Endothelial cell of umbilical vein (primary cell): ENCODE results near the gene MYRIP. TPM values are rescaled to one million over a fixed set of nuclear protein-coding genes. Genes with fewer than 3 reads are reported as not detected.

Experiments
- BruUV-seq: library from RNA; stranded (reverse); fragments of 400-500 nt; replicated peaks from 2 replicates; lab custom pipeline; 2021; lab: Mats Ljungman, UMichigan
- CTCF ChIA-PET: fragments of 300-600, 350-600 bp; sonication (Branson Sonifier 250); formaldehyde crosslinking; loops from one replicate; lab custom pipeline; 2021; ENCODE audit warnings: antibody characterized with exemption, inconsistent platforms; lab: Charles Lee
- POLR2A ChIA-PET: fragments of 300-600, 350-600 bp; sonication (Branson Sonifier 250); formaldehyde crosslinking; loops from one replicate; lab custom pipeline; 2021; ENCODE audit warnings: antibody characterized with exemption, inconsistent platforms; lab: Charles Lee
- DNase-seq: peaks from one replicate; pipeline ENCODE4 v3.0.0-alpha.2; 2011; ENCODE audit warnings: low read depth, low spot score
- FAIRE-seq: peaks from 2 replicates; lab custom pipeline; 2011; peaks lifted over from hg19 to GRCh38; lab: Jason Lieb, UNC
- H2AFZ ChIP-seq: 2 replicates; pipeline ENCODE4 v1.6.0; 2012; ENCODE audit warnings: low read depth, low read length, control low read depth, inconsistent platforms
- H3K27ac ChIP-seq: 2 replicates; pipeline ENCODE4 v1.5.1; 2011; ENCODE audit warnings: low read depth, mild to moderate bottlenecking, control low read depth, low read length, moderate library complexity; ENCODE audit not compliant: insufficient read depth
- H3K27me3 ChIP-seq, 2 experiments: 2 replicates each; pipeline versions ENCODE4 v1.6.0 to v1.6.1; 2011; ENCODE audit warnings: low read length in 2 of 2, mixed read lengths in 1 of 2; ENCODE audit not compliant: control insufficient read depth in 2 of 2, insufficient read depth in 2 of 2
- H3K36me3 ChIP-seq, 2 experiments: 2 replicates in 1 of 2; 3 replicates in 1 of 2; pipeline ENCODE4 v1.5.1; 2011; ENCODE audit warnings: low read length in 2 of 2, mild to moderate bottlenecking in 1 of 2, moderate library complexity in 1 of 2; ENCODE audit not compliant: control insufficient read depth in 2 of 2, insufficient read depth in 2 of 2; ENCODE audit errors: extremely low read depth in 1 of 2
- H3K4me1 ChIP-seq: 3 replicates; pipeline ENCODE4 v1.5.1; 2011; ENCODE audit warnings: mild to moderate bottlenecking, low read length; ENCODE audit not compliant: control insufficient read depth, insufficient read depth; ENCODE audit errors: extremely low read depth
- H3K4me2 ChIP-seq: 2 replicates; pipeline ENCODE4 v1.6.1; 2011; ENCODE audit warnings: low read length, control low read depth, mixed read lengths; ENCODE audit not compliant: insufficient read depth
- H3K4me3 ChIP-seq, 3 experiments: fragments of 200-600 bp in 1 of 3; sonication (generic), shearing (Covaris generic) in 1 of 3; replicated peaks in 1 of 3; 2 replicates each; pipeline ENCODE4 v1.5.1; 2011 to 2016; ENCODE audit warnings: control low read depth in 3 of 3, low read length in 3 of 3, mild to moderate bottlenecking in 2 of 3, inconsistent platforms in 1 of 3, low read depth in 1 of 3, moderate library complexity in 1 of 3; ENCODE audit not compliant: insufficient read depth in 1 of 3
- H3K79me2 ChIP-seq: 2 replicates; pipeline ENCODE4 v1.6.0; 2012; ENCODE audit warnings: low read length, inconsistent platforms; ENCODE audit not compliant: control insufficient read depth, insufficient read depth
- H3K9ac ChIP-seq: replicated peaks from 2 replicates; pipeline ENCODE3; 2011; ENCODE audit warnings: low read length, control low read depth; ENCODE audit not compliant: insufficient read depth; ENCODE audit errors: extremely low read depth
- H3K9me1 ChIP-seq: replicated peaks from 3 replicates; pipeline ENCODE4 v1.6.0; 2011; ENCODE audit warnings: mild to moderate bottlenecking, low read length; ENCODE audit not compliant: control insufficient read depth, insufficient read depth; ENCODE audit errors: extremely low read depth
- H3K9me3 ChIP-seq: replicated peaks from 2 replicates; pipeline ENCODE4 v1.5.1; 2012; ENCODE audit warnings: low read length, inconsistent platforms; ENCODE audit not compliant: control insufficient read depth, insufficient read depth
- H4K20me1 ChIP-seq: replicated peaks from 2 replicates; pipeline ENCODE3; 2011; ENCODE audit warnings: mild to moderate bottlenecking, low read length; ENCODE audit not compliant: control insufficient read depth, insufficient read depth; ENCODE audit errors: extremely low read depth
- CTCF ChIP-seq, 2 donors: IDR thresholded peaks; 1 replicate in 1 of 2; 2 replicates in 1 of 2; pipeline ENCODE4 v1.5.1; 2011; ENCODE audit warnings: low read length in 2 of 2, mild to moderate bottlenecking in 2 of 2, moderate library complexity in 2 of 2, control low read depth in 1 of 2, inconsistent platforms in 1 of 2, low read depth in 1 of 2; ENCODE audit not compliant: insufficient read depth in 1 of 2; ENCODE audit errors: extremely low read depth in 1 of 2
- EZH2 ChIP-seq: IDR thresholded peaks from 2 replicates; pipeline ENCODE4 v1.6.1; 2012; ENCODE audit warnings: borderline replicate concordance, low read depth, mild to moderate bottlenecking, moderate library complexity, low read length, inconsistent platforms; ENCODE audit not compliant: severe bottlenecking
- FOS ChIP-seq: IDR thresholded peaks from 2 replicates; pipeline ENCODE4 v1.6.1; 2011; ENCODE audit warnings: mild to moderate bottlenecking, low read length, moderate library complexity, borderline replicate concordance; ENCODE audit not compliant: insufficient read depth
- GATA2 ChIP-seq: IDR thresholded peaks from 2 replicates; pipeline ENCODE4 v1.7.0; 2011; ENCODE audit warnings: low read depth, mild to moderate bottlenecking, moderate library complexity, mixed read lengths, low read length; ENCODE audit not compliant: insufficient read length, insufficient read depth
- JUN ChIP-seq: IDR thresholded peaks from 2 replicates; pipeline ENCODE4 v1.6.1; 2011; ENCODE audit warnings: borderline replicate concordance, low read depth; ENCODE audit not compliant: insufficient read length, insufficient read depth
- MAX ChIP-seq: IDR thresholded peaks from 2 replicates; pipeline ENCODE4 v1.6.1; 2011; ENCODE audit not compliant: insufficient read depth, insufficient read length
- MYC ChIP-seq: IDR thresholded peaks from one replicate; pipeline ENCODE4 v1.6.1; 2011; ENCODE audit warnings: mild to moderate bottlenecking, low read depth, low read length
- POLR2A ChIP-seq: IDR thresholded peaks from 2 replicates; pipeline ENCODE4 v1.6.1; 2012; ENCODE audit warnings: low read depth, mild to moderate bottlenecking, control low read depth, low read length
- POLR2AphosphoS5 ChIP-seq: IDR thresholded peaks from 2 replicates; pipeline ENCODE4 v1.6.1; 2012; ENCODE audit warnings: low read depth, mild to moderate bottlenecking, control low read depth, low read length, moderate library complexity; ENCODE audit not compliant: insufficient read depth
- dilution Hi-C: fragments of 300-500 bp; cut with MboI; formaldehyde crosslinking; loops from one replicate; pipeline ENCODE4 v1.15.0; 2019; ENCODE audit warnings: low sequenced_read_pairs; ENCODE audit not compliant: extremely low pct_ligation_motif_present
- intact Hi-C: fragments of 100-400 bp; cut with micrococcal nuclease; formaldehyde crosslinking; loops from one replicate; pipeline ENCODE4 v1.10.0; 2022
- polyA plus RNA-seq, 4 experiments: library from polyadenylated mRNA; depleted of rRNA in 3 of 4; stranded (reverse) in 3 of 4; unstranded in 1 of 4; fragments of >200 nt; gene quantifications; 2 replicates each; pipeline versions ENCODE4 v1.2.1 to v1.2.3, GENCODE V29; 2011 to 2012; ENCODE audit warnings: missing spikeins in 1 of 4
- total RNA-seq: library from RNA; stranded (reverse); gene quantifications from 2 replicates; pipeline ENCODE4 v1.2.3, GENCODE V29; 2021

MYRIP gene
- total and polyA plus RNA-seq, 2 donors (not counting 3 experiments of a cell fraction or from before 2014, with no cell fraction given), result 6.7 to 11.9 TPM

GRCh38 chr3:40021338-40021737 lies 211.9 kb downstream of the MYRIP start:
- H2AFZ ChIP-seq, result no peak overlapping the region
- intact Hi-C loops, result no loop called here
- POLR2A ChIA-PET, result no interaction called here
- H3K4me2 ChIP-seq, result no peak overlapping the region
- no peak overlapping the region for H3K27ac ChIP-seq
- H3K36me3 ChIP-seq, result no peaks in the 10 kb centered on the region
- dilution Hi-C loops, result no loop called here
- no peaks in the 10 kb centered on the region for H3K79me2 ChIP-seq
- H3K9me1 ChIP-seq, result no peaks in the 10 kb centered on the region
- FAIRE-seq, result no peak
- H3K4me3 ChIP-seq, result no peak overlapping the region
- no TSS peak for BruUV-seq
- H3K4me1 ChIP-seq, result peaks cover 4% of the 10 kb centered on the region
- no peaks in the 10 kb centered on the region for H3K27me3 ChIP-seq
- CTCF ChIA-PET, result no interaction called here
- H3K9ac ChIP-seq, result no peak overlapping the region
- H4K20me1 ChIP-seq, result no peaks in the 10 kb centered on the region
- no peak for TF ChIP-seq JUN
- TF ChIP-seq MYC, result no peak
- TF ChIP-seq FOS, result no peak
- TF ChIP-seq MAX, result no peak
- no peak for TF ChIP-seq POLR2A
- no peak for TF ChIP-seq GATA2
- no peak for TF ChIP-seq CTCF (IDR thresholded peaks at IDR 0.05; ENCODE audit: extremely low read depth in 1 of 2, insufficient read depth in 1 of 2, low read depth in 1 of 2, low read length in 2 of 2)
- no peak for TF ChIP-seq EZH2
- no peak for TF ChIP-seq POLR2AphosphoS5
- H3K9me3 ChIP-seq, result no peaks in the 10 kb centered on the region
- no peak for DNase-seq
